Fibroblast of skin of right biceps (primary cell): Measurements from ENCODE around the gene AKAP11.
A peak's percentile ranks its signal among the peaks of the same experiment; 100 is the strongest.

Source experiments
- DNase-seq: peaks from one replicate; pipeline ENCODE4 v3.0.0-alpha.2; 2013

Gene AKAP11

DNA sequence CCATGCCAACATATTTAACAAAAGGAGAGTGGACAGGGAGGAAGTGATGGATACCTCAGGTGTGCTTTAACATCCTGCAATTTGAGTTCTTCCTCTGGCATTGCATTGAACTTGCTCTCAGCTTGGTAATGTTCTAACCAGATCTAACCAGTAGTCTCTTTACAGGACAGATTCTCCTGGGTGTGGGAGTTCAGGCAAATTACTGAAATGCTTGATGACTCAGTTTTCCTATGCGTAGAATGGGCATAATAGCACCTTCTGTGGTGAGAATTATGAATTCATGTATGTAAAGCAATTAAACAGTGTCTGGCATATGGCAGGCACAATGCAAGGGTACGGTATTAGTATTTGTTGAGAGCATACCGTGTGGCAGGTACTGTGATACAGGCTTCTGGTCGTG, 3.6 kb downstream of the AKAP11 start:
- no peak for DNase-seq

DNA sequence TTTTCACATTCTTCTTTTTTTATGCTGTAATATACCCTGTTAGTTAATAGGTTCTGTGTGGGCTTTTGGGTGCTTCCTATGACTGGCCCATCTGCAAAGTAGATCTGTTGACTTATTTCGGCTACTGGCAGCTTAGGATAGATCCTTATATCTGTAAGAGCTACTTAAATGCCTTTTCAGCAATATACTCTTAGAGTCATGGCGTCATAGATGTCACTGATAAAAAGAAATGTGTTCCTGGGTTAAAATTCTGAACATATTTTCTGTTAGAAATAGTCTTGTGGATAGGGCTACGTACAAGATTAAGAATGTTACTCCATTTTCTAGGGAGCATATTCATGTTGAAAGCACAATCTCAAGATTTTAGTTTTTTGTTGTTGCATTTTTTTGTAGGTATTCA, 4.7 kb downstream of the AKAP11 start:
- DNase-seq = no peak

DNA sequence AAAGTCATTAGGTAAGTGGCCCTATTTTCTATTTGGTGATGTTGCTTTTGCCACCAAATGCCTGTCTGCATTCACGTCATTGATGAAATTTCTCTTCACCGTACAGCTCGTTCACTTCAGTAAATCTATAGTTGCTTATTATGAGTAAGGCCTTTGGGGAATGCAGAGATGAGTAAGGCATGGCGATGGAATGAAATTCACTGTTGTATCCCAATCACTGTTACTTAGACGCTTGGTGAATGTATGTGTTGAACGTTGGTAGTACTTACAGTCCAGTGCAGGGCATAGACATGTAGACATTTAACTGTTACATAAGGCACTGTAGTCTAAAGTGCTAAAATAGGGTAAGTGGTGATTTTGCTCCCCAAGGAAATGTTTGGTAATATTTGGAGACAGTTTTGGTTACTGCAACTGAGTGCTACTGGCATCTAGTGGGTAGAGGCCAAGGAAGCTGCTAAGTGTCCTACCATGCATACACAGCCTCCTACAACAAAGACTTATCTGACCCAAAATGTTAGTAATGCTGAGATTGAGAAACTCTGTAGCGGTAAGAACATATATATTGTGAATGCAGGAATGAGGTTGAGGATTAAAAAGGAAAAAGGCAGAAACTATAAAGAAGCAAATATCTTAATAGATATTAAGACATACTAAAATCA, 5.8 kb downstream of the AKAP11 start:
- peak; percentile 59 for DNase-seq

DNA sequence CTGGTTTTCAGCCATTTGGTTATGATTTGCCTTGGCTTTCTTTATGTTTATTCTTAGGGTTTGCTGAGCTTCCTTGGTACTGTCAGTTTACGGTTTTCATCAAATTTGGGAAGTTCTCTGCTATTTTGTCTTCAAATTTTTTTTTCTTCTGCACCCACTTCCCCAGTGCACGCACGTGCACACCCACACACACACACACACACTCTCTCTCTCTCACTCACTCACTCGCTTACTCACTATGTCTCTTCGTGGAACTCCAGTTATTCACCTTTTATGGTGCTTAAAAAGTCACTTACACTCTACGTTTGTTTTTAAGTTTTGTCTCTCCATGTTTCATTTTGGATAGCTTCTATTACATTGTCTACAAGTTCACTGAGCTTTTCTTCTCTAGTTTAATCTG, 7.1 kb downstream of the AKAP11 start:
- no peak for DNase-seq

DNA sequence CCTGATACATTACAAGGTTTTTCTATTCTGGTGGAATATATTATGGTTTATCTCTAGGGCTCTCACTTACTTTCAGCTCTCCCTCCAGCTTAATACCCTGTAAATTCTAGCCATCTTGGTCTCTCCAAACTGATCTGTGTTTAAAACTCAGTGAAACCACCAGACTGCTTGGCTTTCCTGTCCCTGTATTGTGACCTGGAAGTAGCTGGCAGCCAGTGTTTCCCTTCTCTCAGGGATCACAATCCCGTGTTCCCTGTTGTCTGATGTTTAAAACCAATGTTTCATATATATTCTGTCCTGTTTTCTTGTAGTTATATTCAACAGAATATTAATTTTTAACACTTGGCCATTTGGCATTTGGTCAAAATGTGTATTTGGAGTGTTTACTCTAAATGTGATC, 8.0 kb downstream of the AKAP11 start:
- DNase-seq = no peak

DNA sequence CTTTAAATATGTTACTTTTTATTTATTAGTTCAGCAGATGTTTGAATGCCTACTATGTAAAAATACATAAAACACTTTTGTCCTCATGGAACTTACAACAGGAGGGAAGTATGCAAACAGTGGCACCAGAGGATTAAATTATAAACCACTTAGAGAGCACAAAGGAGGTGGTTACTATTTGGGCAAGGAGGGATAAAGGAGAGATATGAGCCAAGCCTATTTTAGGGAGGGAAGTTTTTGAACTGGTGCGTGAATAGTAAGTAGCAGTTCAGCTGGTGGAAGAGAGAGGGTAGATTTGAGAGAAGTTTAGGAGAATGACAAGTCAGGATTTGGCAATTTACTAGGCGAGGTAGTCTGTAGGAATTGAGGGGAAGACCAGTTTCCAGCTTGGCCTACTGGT, 8.6 kb downstream of the AKAP11 start:
- no peak for DNase-seq

DNA sequence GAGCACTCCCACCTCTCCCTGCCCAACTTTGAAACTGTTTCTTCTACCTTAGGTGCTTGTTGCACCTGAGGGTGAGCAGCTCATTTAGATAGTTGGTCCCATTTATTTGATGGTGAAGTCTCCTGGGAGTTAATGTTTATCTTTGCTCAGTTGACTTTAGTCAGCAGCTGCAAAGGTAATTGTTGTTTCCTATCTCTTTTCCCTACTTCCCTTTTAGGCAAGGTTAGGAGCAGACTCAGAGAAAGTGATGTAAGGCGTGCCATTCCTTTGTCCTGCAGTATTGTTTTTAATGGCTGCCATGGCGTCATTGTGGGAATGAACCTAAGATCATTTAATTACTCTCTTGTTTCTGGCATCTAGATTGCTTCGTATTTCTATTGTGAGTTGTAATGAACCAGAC, 11.6 kb downstream of the AKAP11 start:
- no peak for DNase-seq

DNA sequence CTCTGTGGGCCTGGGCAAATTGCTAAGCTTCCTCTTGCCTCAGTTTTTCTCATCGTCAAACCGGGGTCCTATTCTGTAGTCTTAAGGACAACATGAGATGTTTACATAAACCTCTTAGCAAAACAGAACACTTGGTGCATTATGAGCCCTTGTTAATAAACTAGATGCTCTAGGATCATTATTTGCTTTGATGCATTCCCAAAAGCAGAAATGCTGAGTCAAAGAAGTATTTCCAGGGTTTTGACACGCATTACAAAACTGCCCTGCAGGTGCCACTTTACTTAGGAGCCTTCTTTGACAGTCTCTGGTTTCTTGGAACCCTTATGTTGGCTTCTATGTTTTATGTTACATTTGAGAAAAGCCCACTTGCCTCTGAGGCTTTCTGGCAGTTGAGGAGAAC, 12.1 kb downstream of the AKAP11 start:
- DNase-seq = no peak

DNA sequence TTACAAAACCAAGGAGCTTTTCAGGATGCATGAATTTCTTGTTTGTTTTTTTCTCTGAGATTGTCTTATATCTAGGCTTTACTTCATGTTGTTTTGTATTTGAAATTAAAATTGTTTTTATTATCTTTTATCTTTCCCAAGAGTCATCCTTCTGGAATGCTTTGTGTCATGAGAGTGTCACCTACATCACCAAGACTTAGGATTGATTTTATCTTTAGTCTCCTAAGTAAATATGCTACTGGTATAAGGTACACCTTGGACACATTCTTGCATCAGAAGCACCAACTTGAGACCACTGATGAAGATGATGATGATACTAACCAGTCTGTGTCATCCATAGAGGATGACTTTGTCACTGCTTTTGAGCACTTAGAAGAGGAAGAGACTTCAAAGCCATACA, 26.4 kb downstream of the AKAP11 start:
- no peak for DNase-seq

DNA sequence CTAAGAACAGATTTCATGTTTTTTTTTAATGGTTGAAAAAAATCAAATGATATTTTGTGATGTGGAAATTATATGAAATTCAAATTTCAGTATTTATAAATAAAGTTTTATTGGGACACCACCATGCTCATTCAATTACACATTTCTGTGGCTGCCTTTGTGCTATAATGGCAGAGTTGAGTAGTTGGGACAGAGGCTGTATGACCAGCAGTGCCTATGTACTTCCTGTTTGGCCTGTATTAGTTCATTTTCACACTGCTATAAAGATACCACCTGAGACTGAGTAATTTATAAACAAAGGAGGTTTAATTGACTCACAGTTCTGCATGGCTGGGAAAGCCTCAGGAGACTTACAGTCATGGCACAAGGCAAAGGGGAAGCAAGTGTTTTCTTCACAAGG, 33.6 kb downstream of the AKAP11 start:
- no peak for DNase-seq

DNA sequence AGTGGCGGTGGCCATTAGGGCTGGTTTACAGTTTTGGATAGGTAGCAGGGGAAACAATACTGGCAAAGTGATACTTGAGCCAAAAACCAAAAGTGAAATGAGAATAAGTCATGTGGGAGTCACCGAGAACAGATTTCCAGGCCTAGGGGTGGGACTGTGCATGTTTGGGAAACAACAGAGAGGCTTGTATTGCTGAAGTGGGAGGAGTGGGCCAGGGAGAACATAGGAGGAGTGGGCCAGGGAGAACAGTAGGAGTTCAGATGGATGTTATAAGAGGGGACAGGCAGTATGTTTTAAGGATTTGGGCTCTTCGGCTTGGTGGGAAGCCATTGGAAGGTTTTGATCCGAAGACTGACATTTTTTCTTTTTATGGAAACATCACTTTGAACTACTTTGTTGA, 35.5 kb downstream of the AKAP11 start:
- DNase-seq = no peak

DNA sequence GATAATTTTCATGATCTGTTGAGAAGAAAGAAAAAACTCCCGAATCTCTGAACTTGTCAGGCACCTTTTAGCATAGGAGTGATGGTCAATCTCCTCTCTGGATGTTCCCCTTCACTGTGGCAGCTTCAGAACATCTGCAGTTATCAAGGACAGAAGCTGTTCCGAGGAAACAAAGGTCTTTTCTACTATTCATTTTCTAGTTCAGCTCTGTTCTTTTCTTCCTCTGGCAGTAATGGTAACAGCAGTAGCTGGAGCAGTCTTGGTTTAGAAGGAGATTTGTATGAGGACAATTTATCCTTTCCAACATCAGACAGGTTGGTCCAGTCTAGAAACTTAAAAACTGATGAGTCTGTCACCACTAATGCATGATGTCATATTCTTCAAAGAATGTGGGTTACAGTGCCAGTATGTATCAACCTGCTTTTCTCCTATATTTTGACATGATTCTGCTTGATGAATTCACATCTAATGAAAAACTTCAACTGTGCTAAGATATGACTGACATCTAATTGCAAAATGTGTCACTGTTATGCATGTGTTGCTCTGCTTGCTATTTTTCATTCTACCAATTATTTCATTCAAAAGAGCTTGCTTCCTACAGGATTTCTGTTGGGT, 41.0 kb downstream of the AKAP11 start:
- no peak for DNase-seq

DNA sequence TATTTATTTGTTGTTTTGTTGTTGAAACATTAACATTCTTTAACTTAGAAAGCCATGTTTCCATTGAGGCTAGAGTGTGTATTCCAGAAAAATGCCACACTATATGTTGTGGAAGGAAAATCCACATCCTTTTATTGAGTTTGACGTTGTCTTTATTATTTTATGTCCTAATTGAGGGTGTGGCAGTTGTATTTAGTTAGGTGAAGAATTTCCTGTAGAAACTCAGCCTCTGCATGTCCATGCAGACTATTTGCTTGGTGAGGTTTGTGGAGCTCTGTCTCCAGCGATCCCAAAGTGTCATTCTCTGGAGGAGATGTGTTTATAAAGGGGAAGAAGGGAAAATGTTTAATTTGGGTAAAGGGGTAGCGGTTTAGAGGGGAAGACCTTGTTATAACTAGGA, 46.6 kb downstream of the AKAP11 start:
- no peak for DNase-seq

DNA sequence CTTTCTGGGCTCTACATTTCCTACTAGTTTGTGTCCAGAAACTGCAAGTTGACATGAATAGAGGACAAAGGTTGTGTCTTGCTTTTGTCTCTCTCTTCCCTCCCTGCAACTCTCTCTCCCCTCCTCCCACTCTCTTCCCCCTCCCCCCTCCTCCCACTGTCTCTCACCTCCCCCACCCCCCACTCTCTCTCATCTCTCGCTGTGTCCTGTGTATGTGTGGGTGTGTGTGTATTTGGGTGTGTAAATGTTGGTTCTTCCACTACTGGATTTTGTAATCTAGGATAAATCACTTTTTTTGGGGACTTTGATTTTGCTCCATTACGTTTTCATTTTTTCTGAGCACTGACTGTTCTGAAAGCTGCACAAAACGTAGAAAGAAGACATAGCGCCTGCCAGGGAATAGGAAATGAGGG, 48.4 kb downstream of the AKAP11 start:
- DNase-seq = no peak

DNA sequence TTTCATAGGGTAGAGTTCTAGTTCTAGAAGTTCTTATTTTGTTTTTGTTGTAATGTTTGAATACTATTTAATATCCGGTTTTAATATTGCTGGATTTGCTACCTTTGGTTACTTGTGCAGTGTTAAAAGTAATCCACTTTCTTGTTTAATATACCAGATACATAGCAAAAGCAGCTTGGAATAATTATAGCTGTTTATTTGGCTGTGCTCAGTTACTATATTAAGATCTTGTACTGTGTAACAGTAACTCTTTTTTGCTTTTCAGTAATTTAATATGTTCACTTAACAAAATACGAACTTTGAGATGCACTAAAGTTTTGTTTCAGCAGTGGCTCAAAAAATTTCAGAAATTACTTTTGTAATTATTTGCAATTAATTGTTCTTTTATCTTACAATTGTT, 50.9 kb downstream of the AKAP11 start:
- DNase-seq = no peak

DNA sequence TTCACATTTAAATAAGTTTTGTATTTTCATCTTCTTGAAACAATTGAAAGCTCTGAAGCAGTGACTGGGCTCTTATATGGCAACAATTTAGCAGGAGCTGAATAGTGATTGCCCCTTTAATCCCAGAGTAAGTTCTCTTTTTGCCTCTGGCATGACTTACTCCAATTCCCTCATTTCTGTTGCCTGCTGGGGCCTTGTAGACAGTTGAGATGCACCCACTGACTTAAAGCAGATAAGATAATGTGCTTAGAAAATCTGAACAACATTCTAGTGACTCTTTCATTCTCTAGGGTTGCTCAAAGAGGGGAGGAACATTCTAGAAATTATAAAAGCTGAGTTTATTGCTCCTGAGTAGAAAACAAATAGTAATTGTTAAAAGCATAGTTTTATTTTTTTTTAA, 52.8 kb downstream of the AKAP11 start:
- no peak for DNase-seq

DNA sequence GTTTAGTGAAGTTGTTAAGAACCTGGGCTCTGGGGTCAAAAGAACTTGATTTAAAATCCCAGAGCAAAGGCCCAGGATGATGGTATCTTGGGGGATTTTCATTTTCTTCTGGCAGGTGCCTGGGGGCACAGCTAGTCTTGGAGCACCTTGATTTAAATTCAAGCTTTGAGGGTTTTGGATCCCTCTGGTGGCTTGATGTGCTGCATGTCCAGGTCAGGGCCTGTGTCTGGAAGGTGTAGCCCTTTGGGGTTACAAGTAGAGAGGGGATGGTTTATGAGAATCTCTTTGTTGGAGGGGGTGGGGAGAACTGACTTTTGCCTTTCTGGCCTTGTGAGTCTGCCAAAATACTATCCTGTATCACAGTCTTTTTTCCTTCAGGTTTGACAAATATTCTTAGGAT, 55.8 kb downstream of the AKAP11 start:
- DNase-seq = no peak

DNA sequence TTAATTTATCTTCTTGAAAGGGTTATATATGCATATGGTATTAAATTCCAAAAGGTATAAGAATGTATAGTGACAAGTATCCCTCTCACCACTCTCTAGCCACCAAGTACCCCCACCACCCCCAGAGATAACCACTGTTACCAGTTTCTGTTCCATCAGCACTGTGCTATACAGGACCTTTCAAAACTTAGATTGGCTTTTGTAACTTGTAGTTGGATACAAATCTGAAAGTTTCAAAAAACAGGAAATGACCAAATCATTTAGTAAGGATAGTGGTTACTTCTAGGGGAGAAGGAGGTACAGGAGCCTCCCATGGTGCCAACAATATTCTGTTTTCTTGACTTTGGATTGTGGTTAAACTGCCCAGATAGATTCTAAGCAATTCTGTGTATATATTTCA, 56.7 kb downstream of the AKAP11 start:
- no peak for DNase-seq

DNA sequence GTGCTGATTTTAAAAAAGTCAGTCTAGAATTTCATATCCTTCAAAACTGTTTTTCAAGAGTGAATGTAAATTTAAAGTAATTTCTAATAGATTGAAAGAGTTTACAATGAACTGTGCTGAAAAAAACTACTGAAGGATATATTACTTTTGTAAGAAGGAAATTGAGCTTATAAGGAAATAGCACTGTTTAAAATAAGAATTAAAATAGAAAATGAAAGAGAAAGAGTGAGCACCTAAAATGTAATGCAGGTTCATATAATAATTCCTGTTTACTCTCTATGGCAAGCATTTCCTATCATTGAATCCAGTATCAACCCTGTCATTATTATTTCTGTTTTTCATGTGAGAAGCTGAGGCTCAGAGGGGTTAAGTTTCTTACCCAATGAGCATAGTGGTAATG, 57.3 kb downstream of the AKAP11 start:
- no peak for DNase-seq

DNA sequence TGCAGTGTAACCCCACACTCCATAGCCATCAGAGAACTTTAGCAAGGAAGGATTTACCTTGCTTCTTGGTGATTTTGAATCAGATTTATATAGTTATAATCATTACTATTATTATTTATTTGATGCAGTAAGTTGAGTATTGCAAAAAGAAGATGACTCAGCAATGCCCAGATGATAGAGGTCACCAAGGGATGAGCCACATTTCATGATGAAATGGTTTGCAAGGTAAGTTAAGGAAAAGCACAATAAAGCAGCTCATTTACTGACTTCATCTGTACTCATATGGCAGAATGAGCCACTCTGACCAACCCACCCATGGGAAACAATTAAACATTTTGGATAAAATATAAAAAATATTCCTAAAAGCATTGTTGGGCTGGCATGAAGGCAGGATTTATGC, 59.1 kb downstream of the AKAP11 start:
- DNase-seq = peak; percentile 16

DNA sequence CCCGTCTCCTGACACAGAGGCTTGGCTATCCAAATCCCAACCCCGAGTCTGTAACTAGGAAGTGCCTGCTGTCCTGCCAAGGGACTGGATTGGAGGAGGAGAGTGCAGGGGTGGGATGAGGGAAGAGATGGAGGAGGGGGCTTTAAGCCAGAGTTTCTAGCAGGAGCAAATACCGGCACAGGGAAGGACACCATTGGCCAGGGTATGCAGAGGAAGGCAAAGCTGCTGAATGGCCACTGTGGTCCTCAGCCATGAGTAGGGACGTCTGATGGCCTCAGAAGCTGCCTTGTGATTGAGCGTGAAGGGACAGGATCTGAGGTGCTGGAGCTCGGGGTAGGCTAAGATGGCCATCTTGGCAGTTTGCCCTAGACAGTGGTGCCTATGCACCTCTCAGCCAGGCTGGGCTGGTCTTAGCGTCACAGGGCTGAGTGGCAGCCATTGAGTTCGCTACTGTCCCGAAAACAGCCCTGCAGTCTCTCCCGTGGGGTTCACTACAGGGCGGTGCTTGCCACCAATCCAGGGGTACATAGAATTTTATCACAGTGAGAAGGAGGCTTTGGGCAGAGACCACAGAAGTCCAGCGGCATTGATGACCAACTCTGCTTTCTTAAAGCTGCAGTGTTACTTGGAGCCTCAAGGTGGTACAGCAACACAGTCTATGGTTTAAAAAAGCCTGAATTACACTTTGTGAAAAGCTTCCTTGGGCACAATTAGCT, 61.8 kb downstream of the AKAP11 start:
- peak; percentile 40 for DNase-seq

DNA sequence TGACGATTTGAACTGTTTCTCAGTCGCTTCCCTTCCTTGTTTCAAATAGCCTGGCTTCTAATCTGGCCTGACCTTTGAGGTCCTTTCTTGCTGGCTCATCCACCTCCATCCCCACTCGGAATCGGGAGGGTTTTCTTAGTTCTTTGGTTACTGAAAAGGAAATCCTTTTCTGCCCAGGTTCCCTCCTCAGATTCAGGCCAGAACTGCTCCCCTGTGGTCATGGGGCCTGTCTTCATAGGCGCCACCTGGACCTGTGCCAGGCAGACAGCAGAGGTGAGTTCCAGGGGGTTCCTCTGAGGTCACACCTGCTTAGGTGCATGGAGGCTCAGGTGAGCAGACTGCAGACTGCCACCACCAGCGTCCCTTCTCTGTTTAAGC, 62.4 kb downstream of the AKAP11 start:
- no peak for DNase-seq

DNA sequence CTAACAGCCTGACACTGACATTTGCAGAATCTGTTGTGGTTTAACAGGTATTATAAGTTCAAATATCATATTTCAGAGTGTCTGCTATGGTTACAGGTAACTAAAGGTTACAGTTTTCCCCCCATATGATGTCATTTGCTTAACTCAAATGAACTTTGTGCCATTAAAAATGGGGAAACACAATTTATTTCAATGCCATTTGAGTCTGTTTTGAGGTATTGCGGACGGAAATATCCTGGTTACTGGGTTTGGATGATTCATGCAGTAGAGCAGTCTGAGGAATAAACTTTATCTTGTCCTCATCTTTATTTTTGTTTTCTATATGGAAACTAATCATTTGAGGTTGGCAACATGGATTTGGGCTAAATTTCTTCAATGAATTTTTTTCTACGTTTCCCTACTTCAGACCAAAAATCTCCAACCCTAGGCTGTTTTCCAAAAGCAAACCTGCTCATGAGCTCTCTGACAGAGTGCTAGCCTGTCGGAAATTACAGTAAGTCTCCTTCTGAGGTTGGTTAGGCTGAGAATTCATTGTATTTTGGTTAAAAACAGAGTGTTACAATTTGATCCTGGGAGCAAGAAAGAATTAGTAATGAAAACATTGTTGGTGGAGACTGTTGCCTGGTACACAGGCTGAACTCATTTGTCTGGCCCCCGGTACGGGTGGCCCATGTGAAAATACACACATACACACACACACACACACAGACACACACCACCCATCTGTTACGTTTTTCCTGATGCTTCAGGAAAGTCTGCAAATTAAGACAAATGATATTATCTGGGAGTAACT, 66.1 kb downstream of the AKAP11 start:
- no peak for DNase-seq

DNA sequence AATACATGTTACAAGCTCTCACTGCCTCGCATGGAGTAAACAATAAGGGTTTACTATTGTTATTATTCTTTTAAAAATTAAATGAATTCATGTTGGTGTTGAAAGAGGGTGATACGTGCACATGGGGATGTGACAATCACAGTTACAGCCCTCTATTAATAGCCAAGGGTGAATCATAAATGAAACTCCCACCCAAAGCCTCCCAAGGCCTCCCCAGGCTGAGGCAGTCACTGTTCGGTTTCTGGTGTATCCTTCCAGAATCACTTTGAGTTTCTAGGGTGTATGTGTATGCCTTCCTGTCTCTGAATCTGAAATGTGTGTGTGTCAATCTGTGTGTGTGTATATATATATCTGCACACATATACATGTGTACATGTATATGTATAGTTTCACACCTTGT, 73.4 kb downstream of the AKAP11 start:
- DNase-seq = no peak
